ENCODE data around the gene USP34. TPM values are rescaled to one million over a fixed set of nuclear protein-coding genes. Genes with fewer than 3 reads are reported as not detected.

USP34 gene
- total and polyA plus RNA-seq, 5 experiments from 2014 or later, result 14.5 to 157 (median 19.1) TPM

DNA sequence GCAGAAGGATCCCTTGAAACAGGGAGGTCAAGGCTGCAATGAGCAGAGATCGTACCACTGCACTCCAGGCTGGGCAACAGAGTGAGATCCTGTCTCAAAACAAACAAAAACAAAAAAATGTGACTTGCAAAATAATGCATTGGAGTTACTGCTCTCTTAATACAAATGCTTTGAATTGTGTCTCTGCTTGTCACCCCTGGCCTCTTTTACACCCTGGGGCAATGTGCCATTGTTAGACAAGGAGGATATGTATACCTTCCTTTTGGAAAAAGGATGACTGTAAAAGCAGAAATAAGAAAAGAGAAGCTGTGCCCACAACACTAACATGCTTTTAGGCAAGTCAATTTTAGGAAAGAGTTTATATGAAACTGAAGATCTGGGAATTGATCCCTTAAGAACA is 329.7 kb downstream of the USP34 start:
- DNase-seq (no peak), ATAC-seq (no peak)
- Mint-ChIP-seq H3K4me1 (peaks cover 0 to 12% (median 8%) of the 10 kb centered on the region in 4 donors), H3K36me3 (peaks cover 0 to 2% (median 0%) of the 10 kb centered on the region in 3 donors), H3K27ac (no peak overlapping the region), H3K4me3 (no peak overlapping the region), H3K9me3 (no peaks in the 10 kb centered on the region), H3K27me3 (no peaks in the 10 kb centered on the region)
- POLR2A ChIA-PET, result no interaction called here

DNA sequence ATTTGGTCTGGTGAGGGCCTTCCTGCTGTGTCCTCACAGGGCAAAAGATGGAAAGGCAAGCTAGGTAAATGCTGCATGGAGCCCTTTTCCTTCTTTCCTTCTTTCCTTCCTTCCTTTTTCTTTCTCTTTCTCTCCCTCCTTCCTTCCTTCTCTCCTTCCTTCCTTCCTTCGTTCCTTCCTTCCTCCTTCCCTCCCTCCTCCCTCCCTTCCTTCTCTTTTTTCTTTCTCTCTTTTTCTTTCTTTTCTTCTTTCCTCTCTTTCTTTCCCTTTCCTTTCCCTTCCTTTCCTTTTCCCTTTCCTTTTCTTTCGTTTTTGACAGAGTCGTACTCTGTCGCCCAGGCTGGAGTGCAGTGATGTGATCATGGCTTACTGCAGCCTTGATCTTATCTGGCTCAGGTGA is 332.0 kb downstream of the USP34 start:
- DNase-seq, result no peak
- no peaks in the 10 kb centered on the region for H3K27me3 Mint-ChIP-seq
- no peak overlapping the region for H3K27ac Mint-ChIP-seq
- no peaks in the 10 kb centered on the region for H3K9me3 Mint-ChIP-seq
- H3K4me3 Mint-ChIP-seq, result no peak overlapping the region
- H3K36me3 Mint-ChIP-seq, result no peaks in the 10 kb centered on the region
- POLR2A ChIA-PET, result no interaction called here
- ATAC-seq, result no peak
- peaks cover 0 to 1% (median 0%) of the 10 kb centered on the region in 4 donors for H3K4me1 Mint-ChIP-seq

Other genes starting within 250 kb of the USP34 start
- 100 to 1,000 TPM; 196 to 221 TPM for gene XPO1, start 67.3 kb upstream of the USP34 start, total RNA-seq
- gene XPO1, start 67.3 kb upstream of the USP34 start, polyA plus RNA-seq, result 10 to 100 TPM; 27.3 to 43.5 (median 32.8) TPM

All from naive thymus-derived CD8-positive, alpha-beta T cell (primary cell).